Activated naive CD8-positive, alpha-beta T cell treated with anti-CD3 and anti-CD28 coated beads, Interleukin-2, amount 50 U/mL, for 24 hours (primary cell): ENCODE measurements around the gene TMEM204.

Source experiments
- ATAC-seq: fragments of 150-1000 bp; cut with Tn5 transposase; one replicate; pipeline ENCODE4 v1.10.0; 2021
- DNase-seq: peaks from one replicate; pipeline ENCODE4 v3.0.0; 2021
- H3K27ac Mint-ChIP-seq: one replicate; pipeline ENCODE4 v1.8.0; 2021; ENCODE audit warnings: mild to moderate bottlenecking, mixed read lengths
- H3K27me3 Mint-ChIP-seq: one replicate; pipeline ENCODE4 v1.8.0; 2021; ENCODE audit warnings: mixed read lengths
- H3K36me3 Mint-ChIP-seq: one replicate; pipeline ENCODE4 v1.8.0; 2021; ENCODE audit warnings: low read depth, mixed read lengths
- H3K4me1 Mint-ChIP-seq: one replicate; pipeline ENCODE4 v1.8.0; 2021; ENCODE audit warnings: mixed read lengths
- H3K4me3 Mint-ChIP-seq: one replicate; pipeline ENCODE4 v1.8.0; 2021; ENCODE audit warnings: mild to moderate bottlenecking, moderate library complexity, mixed read lengths
- H3K9me3 Mint-ChIP-seq: one replicate; pipeline ENCODE4 v1.8.0; 2021; ENCODE audit warnings: mixed read lengths

Gene TMEM204

GRCh38 chr16:1548727-1549126, 15.3 kb downstream of the TMEM204 start:
- H3K9me3 Mint-ChIP-seq = no peaks in the 10 kb centered on the region
- no peak overlapping the region for H3K4me3 Mint-ChIP-seq
- DNase-seq = no peak
- no peak for ATAC-seq
- peak overlapping the region; percentile 42 for H3K27ac Mint-ChIP-seq
- peaks cover 40% of the 10 kb centered on the region for H3K4me1 Mint-ChIP-seq
- H3K27me3 Mint-ChIP-seq = no peaks in the 10 kb centered on the region
- peaks cover 8% of the 10 kb centered on the region for H3K36me3 Mint-ChIP-seq

DNA sequence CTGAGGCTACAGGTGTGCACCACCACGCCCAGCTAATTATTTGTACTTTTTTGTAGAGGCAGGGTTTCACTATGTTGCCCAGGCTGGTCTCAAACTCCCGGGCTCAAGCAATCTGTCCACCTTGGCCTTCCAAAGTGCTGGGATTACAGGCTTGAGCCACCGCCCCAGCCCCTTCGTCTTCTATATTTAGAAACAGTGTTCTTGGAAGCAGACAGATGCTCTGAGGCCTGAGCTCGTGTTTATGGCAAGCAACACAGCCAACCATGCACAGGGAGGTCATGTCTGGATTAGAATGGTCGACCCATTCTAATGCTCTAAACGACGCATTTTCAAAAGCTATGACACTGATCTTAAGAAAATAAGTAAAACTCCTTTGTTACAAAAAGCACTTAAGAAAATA, 16.6 kb downstream of the TMEM204 start:
- DNase-seq (no peak), ATAC-seq (no peak)
- Mint-ChIP-seq H3K4me3 (no peak overlapping the region), H3K27ac (no peak overlapping the region), H3K36me3 (peaks cover 11% of the 10 kb centered on the region), H3K27me3 (no peaks in the 10 kb centered on the region), H3K4me1 (peaks cover 27% of the 10 kb centered on the region), H3K9me3 (no peaks in the 10 kb centered on the region)

DNA sequence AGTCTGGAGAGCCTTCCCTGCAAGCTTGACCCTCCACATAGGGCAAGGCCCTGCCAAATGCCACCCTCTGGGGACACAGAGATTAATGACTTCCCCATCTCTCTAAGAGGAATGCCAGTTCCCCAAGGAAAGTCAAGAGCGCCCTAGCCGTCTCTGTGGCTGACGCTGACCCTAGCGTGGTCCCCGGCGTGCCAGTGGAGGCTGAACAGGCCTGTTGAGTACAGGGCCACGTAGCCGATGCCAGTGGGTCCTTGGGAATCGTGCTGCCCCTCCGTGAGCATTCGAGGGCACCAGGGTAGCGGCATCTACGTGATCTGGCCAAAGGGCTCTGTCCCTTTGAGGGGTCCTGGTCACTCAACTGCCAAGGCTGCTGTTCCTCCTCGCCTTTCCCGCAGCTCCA, 17.2 kb downstream of the TMEM204 start:
- Mint-ChIP-seq H3K9me3 (no peaks in the 10 kb centered on the region), H3K27ac (no peak overlapping the region), H3K27me3 (no peaks in the 10 kb centered on the region), H3K36me3 (peaks cover 11% of the 10 kb centered on the region), H3K4me1 (peaks cover 20% of the 10 kb centered on the region), H3K4me3 (no peak overlapping the region)
- DNase-seq (no peak), ATAC-seq (no peak)

DNA sequence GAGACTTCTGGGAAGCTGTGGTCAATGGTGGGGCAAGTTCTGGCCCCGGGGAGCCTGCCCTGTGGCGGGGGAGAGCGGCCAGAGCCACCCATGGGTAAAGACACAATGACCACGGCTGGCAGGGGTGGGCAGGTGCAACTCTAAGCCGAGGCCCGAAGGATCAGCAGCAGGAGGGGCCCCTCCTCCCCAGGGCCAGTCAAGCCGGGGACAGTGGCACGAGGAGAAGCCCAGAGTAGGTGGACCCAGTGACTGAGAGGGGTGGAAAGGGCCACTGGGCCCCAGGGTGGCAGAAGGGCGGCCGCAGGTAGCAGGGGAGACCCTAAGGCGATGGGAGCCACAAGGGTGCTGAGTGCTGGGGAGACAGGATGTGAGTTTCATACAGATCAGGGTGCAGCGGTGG, 17.7 kb downstream of the TMEM204 start:
- no peak for DNase-seq
- Mint-ChIP-seq H3K4me3 (no peak overlapping the region), H3K9me3 (no peaks in the 10 kb centered on the region), H3K27ac (no peak overlapping the region), H3K27me3 (no peaks in the 10 kb centered on the region), H3K36me3 (peaks cover 11% of the 10 kb centered on the region), H3K4me1 (peaks cover 17% of the 10 kb centered on the region)
- no peak for ATAC-seq

DNA sequence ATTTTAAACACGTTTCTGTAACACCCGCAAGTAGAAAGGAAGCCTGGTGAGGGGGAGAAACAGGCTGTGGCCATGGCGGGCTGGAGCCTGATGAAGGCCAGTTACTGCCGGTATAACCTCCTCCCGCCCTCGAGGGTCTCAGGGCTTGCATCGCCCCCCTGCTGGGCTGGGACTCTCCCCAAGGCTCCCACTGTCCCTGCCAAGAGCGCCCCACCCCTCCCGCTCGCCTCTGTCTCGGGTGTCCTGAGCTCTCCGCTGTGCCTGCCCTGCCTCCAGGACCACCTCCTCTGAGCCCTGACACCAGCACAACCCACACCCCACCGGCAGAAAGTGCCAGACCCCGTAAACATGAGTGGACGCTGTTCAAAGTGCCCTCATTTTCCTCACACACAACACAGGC, 18.7 kb downstream of the TMEM204 start:
- Mint-ChIP-seq H3K27me3 (no peaks in the 10 kb centered on the region), H3K4me3 (no peak overlapping the region), H3K9me3 (no peaks in the 10 kb centered on the region), H3K36me3 (peaks cover 13% of the 10 kb centered on the region), H3K27ac (no peak overlapping the region), H3K4me1 (peaks cover 10% of the 10 kb centered on the region)
- no peak for ATAC-seq
- DNase-seq = no peak

- Mint-ChIP-seq H3K36me3 (peaks cover 10% of the 10 kb centered on the region), H3K9me3 (no peaks in the 10 kb centered on the region), H3K27ac (peak overlapping the region; percentile 7), H3K27me3 (no peaks in the 10 kb centered on the region), H3K4me3 (no peak overlapping the region), H3K4me1 (peaks cover 4% of the 10 kb centered on the region)
- DNase-seq (no peak), ATAC-seq (no peak)
These were observed 20.7 kb downstream of the TMEM204 start for GRCh38 chr16:1553946-1554825.

DNA sequence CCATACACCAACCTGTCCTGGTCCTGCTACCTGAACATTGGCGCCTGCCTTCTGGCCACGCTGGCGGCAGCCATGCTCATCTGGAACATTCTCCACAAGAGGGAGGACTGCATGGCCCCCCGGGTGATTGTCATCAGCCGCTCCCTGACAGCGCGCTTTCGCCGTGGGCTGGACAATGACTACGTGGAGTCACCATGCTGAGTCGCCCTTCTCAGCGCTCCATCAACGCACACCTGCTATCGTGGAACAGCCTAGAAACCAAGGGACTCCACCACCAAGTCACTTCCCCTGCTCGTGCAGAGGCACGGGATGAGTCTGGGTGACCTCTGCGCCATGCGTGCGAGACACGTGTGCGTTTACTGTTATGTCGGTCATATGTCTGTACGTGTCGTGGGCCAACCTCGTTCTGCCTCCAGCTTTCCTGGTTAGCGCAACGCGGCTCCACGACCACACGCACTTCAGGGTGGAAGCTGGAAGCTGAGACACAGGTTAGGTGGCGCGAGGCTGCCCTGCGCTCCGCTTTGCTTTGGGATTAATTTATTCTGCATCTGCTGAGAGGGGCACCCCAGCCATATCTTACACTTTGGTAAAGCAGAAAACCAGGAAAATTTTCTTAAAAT, 21.5 kb downstream of the TMEM204 start:
- Mint-ChIP-seq H3K27me3 (no peaks in the 10 kb centered on the region), H3K36me3 (peaks cover 9% of the 10 kb centered on the region), H3K9me3 (no peaks in the 10 kb centered on the region), H3K4me3 (no peak overlapping the region), H3K4me1 (peaks cover 11% of the 10 kb centered on the region), H3K27ac (no peak overlapping the region)
- DNase-seq (no peak), ATAC-seq (no peak)

DNA sequence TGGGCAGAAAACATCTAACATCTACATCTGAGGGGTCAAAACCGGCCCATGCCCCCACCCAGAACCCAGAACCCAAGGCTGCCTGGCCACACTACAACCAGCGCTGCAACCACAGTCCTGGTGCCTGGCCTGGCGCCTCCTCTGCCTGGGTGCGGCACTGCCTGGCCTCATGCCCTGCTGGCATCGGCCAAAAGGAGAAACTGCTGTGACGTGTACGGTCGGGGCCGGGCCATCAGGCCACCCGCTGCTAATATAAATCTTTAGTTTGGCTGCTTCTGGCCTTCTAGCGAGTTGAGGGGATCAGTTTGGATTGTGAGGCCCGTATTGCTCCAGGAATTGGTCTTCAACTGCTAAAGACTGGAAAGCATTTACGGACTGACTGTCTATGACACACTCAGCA, 22.8 kb downstream of the TMEM204 start:
- Mint-ChIP-seq H3K27me3 (no peaks in the 10 kb centered on the region), H3K4me1 (peaks cover 24% of the 10 kb centered on the region), H3K9me3 (no peaks in the 10 kb centered on the region), H3K4me3 (no peak overlapping the region), H3K27ac (no peak overlapping the region), H3K36me3 (peaks cover 9% of the 10 kb centered on the region)
- DNase-seq = no peak
- ATAC-seq = no peak

GRCh38 chr16:1557074-1557473, 23.6 kb downstream of the TMEM204 start:
- ATAC-seq (no peak), DNase-seq (no peak)
- peaks cover 9% of the 10 kb centered on the region for H3K36me3 Mint-ChIP-seq
- H3K27ac Mint-ChIP-seq = no peak overlapping the region
- no peaks in the 10 kb centered on the region for H3K9me3 Mint-ChIP-seq
- no peak overlapping the region for H3K4me3 Mint-ChIP-seq
- peaks cover 31% of the 10 kb centered on the region for H3K4me1 Mint-ChIP-seq
- H3K27me3 Mint-ChIP-seq = no peaks in the 10 kb centered on the region

- Mint-ChIP-seq H3K4me3 (no peak overlapping the region), H3K36me3 (peaks cover 9% of the 10 kb centered on the region), H3K27me3 (no peaks in the 10 kb centered on the region), H3K9me3 (no peaks in the 10 kb centered on the region), H3K27ac (no peak overlapping the region), H3K4me1 (peaks cover 31% of the 10 kb centered on the region)
- ATAC-seq = no peak
- no peak for DNase-seq
These were observed 24.1 kb downstream of the TMEM204 start for GRCh38 chr16:1557576-1557975.

- H3K27ac Mint-ChIP-seq = peak overlapping the region; percentile 7
- no peak overlapping the region for H3K4me3 Mint-ChIP-seq
- peaks cover 9% of the 10 kb centered on the region for H3K36me3 Mint-ChIP-seq
- H3K9me3 Mint-ChIP-seq = no peaks in the 10 kb centered on the region
- H3K27me3 Mint-ChIP-seq = no peaks in the 10 kb centered on the region
- ATAC-seq = peak; percentile 70
- no peak for DNase-seq
- H3K4me1 Mint-ChIP-seq = peaks cover 31% of the 10 kb centered on the region
These were observed 26.0 kb downstream of the TMEM204 start for GRCh38 chr16:1559446-1559975.

DNA sequence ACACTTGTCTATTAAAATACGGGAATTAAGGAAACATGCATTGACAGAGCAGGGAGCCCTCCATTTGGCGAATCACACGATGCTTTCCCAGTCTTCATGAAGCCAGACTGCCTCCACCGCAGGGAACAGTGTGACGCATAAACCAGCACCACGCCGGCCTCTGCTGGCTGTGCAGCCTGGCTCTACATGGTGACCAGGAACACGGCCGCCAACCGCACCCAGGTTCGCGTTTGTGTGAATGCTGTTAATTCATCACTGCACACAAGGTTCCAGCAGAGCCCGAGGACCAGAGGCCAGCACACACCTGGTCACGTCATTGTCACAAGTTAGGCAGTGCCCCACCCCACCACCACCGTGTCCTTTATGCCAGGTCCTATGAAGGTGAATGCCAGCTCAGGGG, 26.7 kb downstream of the TMEM204 start:
- no peak for DNase-seq
- Mint-ChIP-seq H3K27me3 (no peaks in the 10 kb centered on the region), H3K27ac (no peak overlapping the region), H3K9me3 (no peaks in the 10 kb centered on the region), H3K36me3 (peaks cover 6% of the 10 kb centered on the region), H3K4me3 (no peak overlapping the region), H3K4me1 (peaks cover 31% of the 10 kb centered on the region)
- no peak for ATAC-seq

GRCh38 chr16:1560866-1561265, 27.4 kb downstream of the TMEM204 start:
- H3K4me3 Mint-ChIP-seq = no peak overlapping the region
- H3K27me3 Mint-ChIP-seq = no peaks in the 10 kb centered on the region
- peaks cover 2% of the 10 kb centered on the region for H3K36me3 Mint-ChIP-seq
- no peak for DNase-seq
- H3K9me3 Mint-ChIP-seq = no peaks in the 10 kb centered on the region
- peak overlapping the region; percentile 37 for H3K27ac Mint-ChIP-seq
- ATAC-seq = no peak
- H3K4me1 Mint-ChIP-seq = peaks cover 31% of the 10 kb centered on the region

GRCh38 chr16:1561266-1561665, 27.8 kb downstream of the TMEM204 start:
- no peak overlapping the region for H3K27ac Mint-ChIP-seq
- peaks cover 31% of the 10 kb centered on the region for H3K4me1 Mint-ChIP-seq

DNA sequence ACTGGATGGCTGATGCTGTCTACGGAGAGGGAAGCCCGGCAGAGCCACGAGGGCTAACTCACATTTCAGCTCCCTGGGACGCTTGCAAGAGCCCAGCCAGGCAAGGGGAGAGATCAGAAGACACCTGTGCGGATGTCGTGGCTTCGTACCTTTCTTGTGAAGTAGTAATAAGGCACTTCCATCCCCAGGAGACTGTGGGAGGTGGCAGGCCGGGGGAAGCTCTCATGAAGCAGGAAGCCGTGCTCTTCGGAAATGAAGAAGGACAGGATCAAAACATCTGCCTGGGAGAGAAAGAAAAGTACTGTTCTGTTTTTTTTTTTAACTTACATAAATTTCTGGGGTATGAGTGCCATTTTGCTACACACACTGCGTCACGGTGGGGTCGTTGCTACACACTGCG, 28.4 kb downstream of the TMEM204 start:
- Mint-ChIP-seq H3K4me3 (no peak overlapping the region), H3K36me3 (no peaks in the 10 kb centered on the region), H3K4me1 (peaks cover 31% of the 10 kb centered on the region), H3K27ac (no peak overlapping the region), H3K9me3 (no peaks in the 10 kb centered on the region), H3K27me3 (no peaks in the 10 kb centered on the region)
- DNase-seq (no peak), ATAC-seq (no peak)

More at GRCh38 chr16:1561266-1561665, 27.8 kb downstream of the TMEM204 start:
- Mint-ChIP-seq H3K9me3 (no peaks in the 10 kb centered on the region), H3K36me3 (peaks cover 2% of the 10 kb centered on the region), H3K4me3 (no peak overlapping the region), H3K27me3 (no peaks in the 10 kb centered on the region)
- DNase-seq = no peak
- no peak for ATAC-seq
